Progenitor cell of endocrine pancreas (in vitro differentiated cells): Measurements from ENCODE around the gene GLRX3. TPM values are rescaled to one million over a fixed set of nuclear protein-coding genes. Genes with fewer than 3 reads are reported as not detected.
"Not testable (repeated sequence)": the region's sequence is repeated elsewhere in the genome, so short reads cannot be mapped to it uniquely, and the experiment has no call there.

Source experiments
- DNase-seq: peaks from one replicate; pipeline ENCODE4 v3.0.0; 2021; ENCODE audit warnings: low spot score; ENCODE audit not compliant: unreplicated experiment
- H3K27ac Mint-ChIP-seq: 2 replicates; pipeline ENCODE4 v1.8.0; 2021; ENCODE audit warnings: mild to moderate bottlenecking, moderate library complexity, mixed read lengths
- H3K27me3 Mint-ChIP-seq: 2 replicates; pipeline ENCODE4 v1.8.0; 2021; ENCODE audit warnings: mixed read lengths
- H3K36me3 Mint-ChIP-seq: 2 replicates; pipeline ENCODE4 v1.8.0; 2022; ENCODE audit warnings: mixed read lengths; ENCODE audit not compliant: insufficient read depth
- H3K4me1 Mint-ChIP-seq: 2 replicates; pipeline ENCODE4 v1.8.0; 2021; ENCODE audit warnings: low read depth, mixed read lengths
- H3K4me3 Mint-ChIP-seq: 2 replicates; pipeline ENCODE4 v1.8.0; 2021; ENCODE audit warnings: low read depth, mild to moderate bottlenecking, moderate library complexity, mixed read lengths
- H3K9me3 Mint-ChIP-seq: 2 replicates; pipeline ENCODE4 v1.8.0; 2021; ENCODE audit warnings: low read depth, mixed read lengths
- CTCF ChIP-seq: fragments of 200-600 bp; sonication (generic); IDR thresholded peaks from one replicate; pipeline ENCODE4 v1.5.0; 2021; ENCODE audit warnings: antibody characterized with exemption, mild to moderate bottlenecking; ENCODE audit not compliant: unreplicated experiment
- total RNA-seq: library from RNA; stranded (reverse); gene quantifications from 2 replicates; pipeline ENCODE4 v1.2.1, GENCODE V29; 2021

GLRX3 gene
- total RNA-seq, 1 donor from 2014 or later: 80.8 TPM

DNA sequence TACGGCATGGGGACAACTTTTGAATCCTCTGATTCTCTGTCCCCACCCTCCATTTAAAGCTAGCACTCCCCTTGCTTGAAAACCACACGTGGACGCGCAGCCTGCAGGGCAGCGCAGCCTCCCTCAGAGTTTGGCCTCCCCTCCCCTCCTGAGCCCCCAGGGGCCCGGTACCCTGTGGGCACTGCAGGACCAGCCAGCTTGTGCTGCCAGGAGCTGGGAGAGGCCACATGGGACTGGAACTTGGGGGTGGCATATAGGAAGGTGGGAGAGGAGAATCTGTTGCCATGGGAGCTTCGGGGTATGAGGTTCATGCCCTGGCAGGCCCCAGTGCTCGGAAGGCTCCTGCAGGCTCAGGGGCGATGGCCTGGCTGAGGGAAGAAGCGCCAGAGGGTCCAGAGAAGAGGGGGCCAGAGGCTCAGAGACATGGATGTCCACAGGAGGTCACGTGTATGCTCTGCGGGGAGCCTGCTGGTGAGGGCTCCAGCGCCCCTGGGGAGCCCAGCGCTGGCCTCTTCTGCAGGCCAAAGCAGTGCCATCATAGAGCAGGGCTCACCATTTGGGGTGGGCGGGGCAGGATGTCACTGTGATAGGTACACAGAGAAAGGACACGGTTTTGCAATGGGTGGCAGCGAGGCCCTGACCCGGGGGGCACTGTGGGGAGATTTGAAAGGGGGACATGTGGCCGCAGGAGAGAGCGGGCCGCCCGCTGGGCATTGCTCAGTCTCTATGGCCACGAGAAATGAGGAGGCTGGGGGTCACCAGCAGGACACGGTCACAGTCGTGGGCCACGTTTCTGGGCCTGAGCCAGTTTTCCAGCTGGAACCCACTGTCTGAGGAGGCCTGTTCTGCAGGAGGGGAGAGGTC is 64.2 kb downstream of the GLRX3 start:
- Mint-ChIP-seq H3K9me3 (no peaks in the 10 kb centered on the region), H3K4me1 (no peaks in the 10 kb centered on the region), H3K36me3 (no peaks in the 10 kb centered on the region), H3K27ac (no peak overlapping the region), H3K4me3 (no peak overlapping the region), H3K27me3 (no peaks in the 10 kb centered on the region)
- no peak for TF ChIP-seq CTCF
- DNase-seq: no peak

- Mint-ChIP-seq H3K27ac (peak overlapping the region; percentile 51), H3K9me3 (no peaks in the 10 kb centered on the region), H3K4me1 (no peaks in the 10 kb centered on the region), H3K4me3 (no peak overlapping the region), H3K27me3 (no peaks in the 10 kb centered on the region), H3K36me3 (no peaks in the 10 kb centered on the region)
- TF ChIP-seq CTCF: no peak
- DNase-seq: no peak
These were observed 64.8 kb downstream of the GLRX3 start for GRCh38 chr10:130201043-130201380.

DNA sequence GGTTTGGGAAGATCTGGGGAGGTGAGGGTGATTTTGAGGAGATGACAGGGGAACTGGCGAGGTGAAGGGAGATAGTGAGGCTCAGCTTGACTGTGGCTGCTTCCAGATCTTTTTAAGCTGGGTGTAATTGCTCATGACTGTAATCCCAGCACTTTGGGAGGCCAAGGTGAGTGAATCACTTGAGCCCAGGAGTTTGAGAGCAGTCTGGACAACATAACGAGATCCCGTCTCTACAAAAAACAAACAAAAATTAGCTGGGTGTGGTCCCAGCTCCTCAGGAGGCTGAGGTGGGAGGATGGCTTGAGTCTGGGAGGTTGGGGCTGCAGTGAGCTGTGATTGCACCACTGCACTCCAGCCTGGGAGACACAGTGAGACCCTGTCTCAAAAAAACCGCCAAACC is 66.0 kb downstream of the GLRX3 start:
- not testable (repeated sequence) for H3K9me3 Mint-ChIP-seq, DNase-seq, H3K4me1 Mint-ChIP-seq, H3K4me3 Mint-ChIP-seq, H3K27me3 Mint-ChIP-seq, H3K27ac Mint-ChIP-seq, H3K36me3 Mint-ChIP-seq

GRCh38 chr10:130202984-130203621 is 66.9 kb downstream of the GLRX3 start:
- H3K27ac Mint-ChIP-seq: no peak overlapping the region
- H3K9me3 Mint-ChIP-seq: no peaks in the 10 kb centered on the region
- DNase-seq: no peak
- no peaks in the 10 kb centered on the region for H3K36me3 Mint-ChIP-seq
- H3K4me1 Mint-ChIP-seq: no peaks in the 10 kb centered on the region
- TF ChIP-seq CTCF: no peak
- H3K4me3 Mint-ChIP-seq: no peak overlapping the region
- no peaks in the 10 kb centered on the region for H3K27me3 Mint-ChIP-seq

GRCh38 chr10:130203626-130204025 is 67.4 kb downstream of the GLRX3 start:
- Mint-ChIP-seq H3K36me3 (no peaks in the 10 kb centered on the region), H3K9me3 (no peaks in the 10 kb centered on the region), H3K27ac (no peak overlapping the region), H3K27me3 (no peaks in the 10 kb centered on the region), H3K4me1 (no peaks in the 10 kb centered on the region), H3K4me3 (no peak overlapping the region)
- TF ChIP-seq CTCF: no peak
- no peak for DNase-seq
